D341Med (cell line): ENCODE results near the gene FOLR3.
A peak's percentile ranks its signal among the peaks of the same experiment; 100 is the strongest.
"Not testable (repeated sequence)": the region's sequence is repeated elsewhere in the genome, so short reads cannot be mapped to it uniquely, and the experiment has no call there.

Source experiments
- DNase-seq: peaks from one replicate; pipeline ENCODE4 v3.0.0; 2012; ENCODE audit warnings: low spot score

FOLR3 gene

DNA sequence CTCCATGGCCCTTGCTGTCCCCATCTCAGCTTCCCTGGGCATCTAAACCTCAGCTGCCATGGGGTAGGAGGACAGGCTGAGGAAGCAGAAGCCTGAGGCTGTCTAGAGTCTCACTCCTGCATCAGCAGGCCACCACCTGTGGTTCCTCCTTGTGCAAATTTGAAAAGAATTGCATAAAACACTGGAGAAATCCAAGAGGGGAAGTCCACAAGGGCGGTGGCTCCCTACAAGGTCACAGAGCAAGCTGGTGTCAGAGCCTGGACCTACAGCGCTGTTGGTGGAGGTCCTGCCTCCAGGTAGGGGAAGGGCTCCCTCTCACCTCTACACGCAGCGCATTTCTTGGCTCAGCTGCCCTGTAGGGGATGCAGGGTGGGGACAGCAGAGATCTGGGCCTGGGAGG, at the start of gene FOLR3:
Gene FOLR3, plus strand, starts transcription at position 253 of the 400 bp plus-strand sequence. CDS start 228 bp downstream, outside the sequence.
- not testable (repeated sequence) for DNase-seq

DNA sequence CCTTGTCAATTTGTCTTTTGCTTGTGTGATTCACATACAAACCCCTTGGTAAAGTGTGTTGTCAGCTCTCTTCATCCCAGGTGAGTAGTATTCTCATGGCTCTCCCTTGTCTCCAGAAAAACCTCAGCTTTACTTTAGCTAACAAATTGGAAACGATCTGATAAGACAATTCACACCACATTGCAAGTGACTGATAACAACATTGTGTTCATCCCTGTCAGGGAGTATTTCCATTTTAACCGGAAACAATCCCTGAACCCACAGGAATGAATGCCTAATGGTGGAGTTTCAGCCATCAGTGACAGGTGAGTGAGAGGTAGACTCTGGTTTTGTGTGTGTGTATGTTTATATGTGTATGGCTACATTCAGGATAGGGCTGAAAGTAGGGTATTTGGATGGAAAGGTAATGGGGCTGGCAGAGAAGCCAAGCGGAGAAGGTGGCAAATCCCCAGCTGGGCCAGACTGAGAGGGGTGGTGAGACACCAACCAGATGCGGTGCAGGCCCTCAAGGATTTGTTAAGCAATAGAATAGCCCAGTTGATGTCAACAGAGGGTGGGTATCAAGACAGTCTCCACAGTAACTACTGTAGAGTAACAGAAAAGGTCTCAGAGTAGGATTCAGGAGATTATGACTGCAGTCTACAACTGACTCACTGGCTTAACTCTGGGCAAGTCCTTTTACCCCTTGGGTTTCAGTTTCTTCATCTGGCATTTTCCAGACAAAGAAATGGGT, 47.3 kb upstream of the FOLR3 start:
- peak; percentile 36 for DNase-seq

DNA sequence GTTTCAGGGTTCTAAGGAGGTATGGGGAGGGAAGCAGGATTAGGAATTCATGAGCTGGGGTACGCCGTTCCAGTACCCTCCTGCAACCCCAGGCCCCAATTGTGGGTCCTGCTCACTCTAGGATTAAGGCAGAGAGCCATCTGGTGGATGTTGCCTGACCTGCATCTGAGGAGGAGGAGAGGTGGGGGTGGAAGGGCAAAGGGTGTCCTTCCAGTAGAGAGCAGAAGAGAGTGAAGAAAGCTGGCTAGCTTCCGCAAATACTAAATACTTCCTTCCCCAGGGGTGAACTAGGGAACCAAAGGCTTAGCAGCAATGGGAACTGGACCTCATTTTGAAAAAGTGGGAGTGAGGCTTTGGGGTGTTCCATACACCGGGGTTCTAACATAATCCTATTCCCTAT, 44.2 kb upstream of the FOLR3 start:
- DNase-seq = peak; percentile 79

DNA sequence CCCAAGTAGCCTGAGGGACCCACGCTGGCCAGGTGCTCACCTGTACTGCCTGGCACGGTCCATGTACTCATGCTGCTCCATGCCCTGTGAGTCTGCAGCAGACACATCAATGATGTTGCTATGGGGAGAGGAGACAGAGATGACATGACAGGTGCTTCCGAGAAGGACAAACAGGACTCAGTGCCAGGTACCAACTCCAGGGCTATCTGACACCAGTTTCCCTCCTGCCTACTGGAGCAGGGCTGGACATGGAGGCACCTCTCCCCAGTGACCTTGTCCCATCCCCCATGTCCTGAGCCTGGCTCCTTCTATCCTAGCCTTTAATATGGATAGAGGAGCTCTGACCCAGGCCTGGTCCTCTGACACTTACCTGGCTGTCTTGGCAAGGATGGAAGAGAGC, 36.8 kb upstream of the FOLR3 start:
- DNase-seq = no peak

DNA sequence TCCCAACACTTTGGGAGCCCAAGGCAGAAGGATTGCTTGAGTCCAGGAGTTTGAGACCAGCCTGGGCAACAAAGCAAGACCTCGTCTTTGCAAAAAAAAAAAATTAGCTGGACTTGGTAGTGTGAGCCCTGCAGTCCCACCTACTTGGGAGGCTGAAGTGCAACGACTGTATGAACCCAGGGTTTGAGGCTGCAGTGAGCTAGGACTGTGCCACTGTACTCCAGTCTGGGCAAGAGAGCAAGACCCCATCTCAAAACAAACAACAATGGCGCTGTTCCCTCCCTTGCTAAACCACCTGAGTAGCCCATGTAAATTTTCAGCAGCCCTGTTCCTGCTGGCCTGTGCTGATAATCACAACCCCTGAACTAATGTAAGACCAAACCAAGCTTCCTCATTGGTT, 35.5 kb upstream of the FOLR3 start:
- no peak for DNase-seq

DNA sequence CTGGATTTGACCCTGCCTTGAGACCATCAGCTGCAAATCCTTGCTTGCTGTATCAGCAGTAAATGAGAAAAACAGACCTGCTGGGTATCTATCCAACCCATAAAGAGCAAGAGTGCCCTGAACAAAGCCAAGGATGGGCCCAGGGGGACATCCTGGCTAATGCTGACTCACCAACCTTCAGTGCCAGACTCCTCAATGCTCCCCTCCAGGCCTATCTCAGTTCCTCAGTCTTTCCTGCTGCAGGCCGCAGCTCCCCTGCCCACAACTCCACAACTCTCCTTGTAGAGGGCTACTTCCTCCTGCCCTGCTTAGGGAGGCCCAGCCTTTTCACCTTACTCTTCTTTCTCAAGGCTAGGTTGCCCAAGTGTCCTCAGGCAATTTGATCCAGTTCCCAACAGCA, 35.1 kb upstream of the FOLR3 start:
- no peak for DNase-seq

DNA sequence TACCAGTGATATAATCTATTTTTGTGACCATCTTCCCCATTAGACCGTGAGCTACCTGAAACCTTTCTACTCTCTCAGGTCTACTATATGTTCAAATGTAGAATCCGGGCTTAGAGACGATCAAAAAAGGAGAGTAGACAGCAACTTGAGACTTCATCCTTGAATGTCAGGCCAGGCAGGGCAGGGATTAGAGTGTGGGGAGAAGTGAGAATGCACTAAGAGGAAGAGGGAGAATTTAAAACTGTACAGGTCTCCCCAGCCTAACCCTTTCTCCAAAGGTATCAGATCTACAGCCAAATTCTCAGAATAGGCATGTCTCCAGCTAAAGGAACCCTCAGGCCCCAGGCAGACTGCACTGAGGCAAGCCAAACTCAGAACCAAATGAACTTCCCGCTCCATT, 33.4 kb upstream of the FOLR3 start:
- DNase-seq = no peak

DNA sequence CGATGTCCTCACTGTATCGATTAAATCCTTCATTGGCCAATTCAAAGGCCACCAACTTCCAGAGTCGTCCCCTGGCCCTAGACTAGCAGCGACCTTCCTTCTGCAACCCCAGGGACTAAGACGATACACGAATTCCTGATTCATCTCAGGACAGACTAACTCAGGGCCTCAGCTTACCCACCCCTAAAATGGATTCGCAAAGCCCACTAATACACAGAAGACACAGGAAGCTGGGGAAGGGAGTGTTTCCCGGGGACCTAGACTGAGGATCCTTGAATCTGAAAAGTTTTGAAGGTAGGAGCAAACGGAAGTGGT, 32.9 kb upstream of the FOLR3 start:
- DNase-seq = peak; percentile 35

DNA sequence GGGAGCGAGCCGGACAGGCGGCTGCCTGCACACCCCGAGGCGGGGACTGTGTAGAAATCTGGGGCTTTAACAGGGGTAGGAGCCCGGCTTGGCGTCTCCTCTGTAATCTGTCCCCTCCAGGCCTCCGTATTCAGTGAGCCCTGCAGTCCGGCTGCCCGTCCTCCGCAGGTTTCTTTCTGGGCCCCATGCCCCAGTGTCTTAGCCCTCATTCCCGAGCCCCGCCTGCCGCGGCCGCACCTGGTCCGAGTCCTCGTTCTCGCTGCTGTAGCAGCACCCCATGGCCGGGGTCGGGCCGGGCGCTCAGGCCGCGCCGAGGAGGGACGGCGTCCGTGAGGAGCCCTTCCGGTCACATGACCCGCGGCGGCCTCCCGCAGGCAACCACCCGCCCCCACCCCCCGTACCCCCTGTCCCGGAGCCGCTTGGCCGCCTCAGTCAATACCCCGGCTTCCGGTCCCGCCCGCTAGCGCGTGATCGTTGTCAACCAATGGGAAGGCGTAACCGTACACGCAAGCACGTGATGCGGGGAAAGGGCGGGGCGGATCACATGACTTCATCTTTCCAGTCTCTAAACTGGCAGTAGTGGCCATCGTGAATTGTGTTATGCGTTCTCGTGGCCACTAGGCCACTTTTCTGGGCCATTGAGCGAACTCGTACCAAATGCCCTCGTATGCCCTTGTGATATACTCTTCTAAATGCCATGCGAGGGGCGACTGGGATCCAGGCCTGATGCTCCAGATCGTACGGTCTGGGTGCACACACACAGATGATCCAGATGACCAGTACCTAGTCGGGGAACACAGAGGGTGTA, 32.4 kb upstream of the FOLR3 start, which contains the start of gene LAMTOR1:
Gene LAMTOR1, minus strand, starts transcription at position 352 of the 808 bp plus-strand sequence. Its CDS starts 73 bp downstream, at position 279.
- peak; percentile 97 for DNase-seq

DNA sequence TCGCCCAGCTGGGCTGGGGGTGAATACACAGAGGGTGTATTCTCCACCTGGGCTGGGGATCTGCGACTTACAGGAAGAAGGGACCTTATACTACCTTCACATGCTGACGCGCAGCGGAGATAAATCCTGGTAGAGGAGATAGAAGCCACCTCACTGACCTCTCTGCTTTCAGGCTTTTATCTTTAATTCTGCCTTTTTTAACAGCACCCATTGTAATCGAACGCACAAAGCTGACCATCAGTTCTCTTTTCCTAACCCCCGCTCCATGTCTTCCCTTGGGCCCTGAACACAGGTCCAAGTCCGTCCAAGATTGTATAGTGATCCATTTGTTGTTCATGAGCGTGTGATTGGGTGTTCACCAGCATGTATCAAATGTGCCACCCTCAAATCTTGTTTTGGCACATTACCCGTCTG, 31.8 kb upstream of the FOLR3 start:
- DNase-seq = no peak

DNA sequence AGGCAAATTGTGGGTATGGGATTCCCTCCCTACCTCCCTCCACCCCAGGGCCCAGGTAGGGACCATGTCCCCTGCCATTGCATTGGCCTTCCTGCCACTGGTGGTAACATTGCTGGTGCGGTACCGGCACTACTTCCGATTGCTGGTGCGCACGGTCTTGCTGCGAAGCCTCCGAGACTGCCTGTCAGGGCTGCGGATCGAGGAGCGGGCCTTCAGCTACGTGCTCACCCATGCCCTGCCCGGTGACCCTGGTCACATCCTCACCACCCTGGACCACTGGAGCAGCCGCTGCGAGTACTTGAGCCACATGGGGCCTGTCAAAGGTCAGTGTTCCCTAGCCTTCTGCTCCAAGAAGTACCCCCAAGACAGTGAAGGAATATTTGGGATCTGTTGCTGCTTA, 29.6 kb upstream of the FOLR3 start, which contains the start of gene TOMT:
Gene TOMT, plus strand, starts transcription at position 37 of the 400 bp plus-strand sequence. Its CDS starts 28 bp downstream, at position 65.
- DNase-seq = no peak

DNA sequence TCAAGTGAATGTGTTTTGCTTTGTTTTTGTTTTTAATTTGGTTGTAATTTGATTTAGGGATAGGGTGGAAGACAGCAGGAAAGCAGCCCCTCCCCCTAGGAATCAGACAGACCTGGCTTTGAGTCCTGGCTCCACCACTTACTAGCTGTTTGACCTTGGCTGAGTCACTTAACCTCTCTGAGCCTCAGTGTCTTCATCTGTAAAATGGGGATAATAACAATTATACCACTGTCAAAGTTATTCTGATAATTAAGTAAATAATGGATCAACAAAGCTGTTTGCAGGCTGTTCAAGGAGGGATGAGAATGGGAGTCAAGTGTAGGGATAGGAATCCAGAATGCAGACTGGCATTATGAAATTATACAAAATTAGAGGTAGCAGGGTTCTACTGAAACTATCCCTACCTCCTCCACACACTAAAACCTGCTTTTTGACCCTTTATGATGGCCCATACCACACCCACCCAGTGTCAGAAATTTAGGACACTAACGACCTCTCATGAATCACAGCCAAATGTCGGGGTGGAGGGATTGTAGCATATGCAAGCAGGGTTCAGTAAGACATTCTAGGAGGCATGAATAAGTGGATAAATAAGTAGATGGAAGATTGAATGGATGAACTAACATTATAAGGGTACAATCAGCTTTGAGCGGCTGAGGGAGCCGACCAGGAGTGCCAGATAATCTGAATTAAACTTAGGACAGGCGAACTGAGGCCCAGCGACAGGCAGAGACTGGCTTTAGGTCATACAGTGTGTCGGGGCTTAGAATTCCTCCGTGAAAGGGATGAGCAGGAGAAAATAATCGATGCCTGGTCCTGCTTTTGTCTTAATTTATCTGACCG, 24.0 kb upstream of the FOLR3 start:
- no peak for DNase-seq

DNA sequence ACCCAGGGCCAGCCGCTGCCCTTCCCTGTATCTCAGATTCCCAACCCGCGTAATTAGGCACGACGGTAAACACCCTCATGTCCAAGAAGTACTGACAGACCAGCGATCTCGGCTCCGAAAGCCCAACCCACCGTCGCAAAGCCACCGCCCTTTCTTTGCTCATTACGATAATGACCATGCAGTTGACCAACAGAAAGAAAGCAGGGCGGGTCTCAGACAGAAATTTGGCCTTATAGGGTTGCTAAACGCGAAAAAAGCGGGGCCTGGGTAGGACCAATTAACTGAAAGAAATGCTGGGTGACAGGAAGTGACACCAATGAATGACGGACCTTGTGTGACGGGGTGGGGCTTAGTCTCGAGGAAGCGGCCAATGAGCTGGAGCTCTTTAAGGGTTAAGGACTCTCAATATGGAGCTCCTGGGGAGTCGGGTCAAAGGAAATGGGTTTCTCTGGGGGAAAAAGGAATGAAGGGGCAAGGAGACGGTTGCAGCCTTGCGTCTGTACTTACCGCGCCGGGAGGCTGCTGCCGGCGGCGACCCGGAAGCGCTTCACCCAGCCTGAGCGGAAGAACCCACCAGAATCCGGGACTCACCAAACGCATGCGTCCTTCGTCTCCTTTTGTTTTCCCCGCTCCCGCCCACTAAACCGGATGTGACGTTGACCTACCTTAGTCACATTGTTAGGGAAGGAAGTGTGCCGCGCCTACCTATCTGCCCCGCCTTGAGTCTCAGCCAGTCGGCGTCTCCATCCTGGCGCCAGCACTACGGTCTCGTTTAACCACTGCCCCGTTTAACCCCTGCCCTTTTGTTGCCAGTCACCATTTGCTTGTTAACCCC, 23.2 kb upstream of the FOLR3 start, which contains the start of gene ANAPC15:
Gene ANAPC15, minus strand, starts transcription at position 553 of the 835 bp plus-strand sequence. CDS start 1,419 bp downstream, outside the sequence.
- DNase-seq = peak; percentile 91

DNA sequence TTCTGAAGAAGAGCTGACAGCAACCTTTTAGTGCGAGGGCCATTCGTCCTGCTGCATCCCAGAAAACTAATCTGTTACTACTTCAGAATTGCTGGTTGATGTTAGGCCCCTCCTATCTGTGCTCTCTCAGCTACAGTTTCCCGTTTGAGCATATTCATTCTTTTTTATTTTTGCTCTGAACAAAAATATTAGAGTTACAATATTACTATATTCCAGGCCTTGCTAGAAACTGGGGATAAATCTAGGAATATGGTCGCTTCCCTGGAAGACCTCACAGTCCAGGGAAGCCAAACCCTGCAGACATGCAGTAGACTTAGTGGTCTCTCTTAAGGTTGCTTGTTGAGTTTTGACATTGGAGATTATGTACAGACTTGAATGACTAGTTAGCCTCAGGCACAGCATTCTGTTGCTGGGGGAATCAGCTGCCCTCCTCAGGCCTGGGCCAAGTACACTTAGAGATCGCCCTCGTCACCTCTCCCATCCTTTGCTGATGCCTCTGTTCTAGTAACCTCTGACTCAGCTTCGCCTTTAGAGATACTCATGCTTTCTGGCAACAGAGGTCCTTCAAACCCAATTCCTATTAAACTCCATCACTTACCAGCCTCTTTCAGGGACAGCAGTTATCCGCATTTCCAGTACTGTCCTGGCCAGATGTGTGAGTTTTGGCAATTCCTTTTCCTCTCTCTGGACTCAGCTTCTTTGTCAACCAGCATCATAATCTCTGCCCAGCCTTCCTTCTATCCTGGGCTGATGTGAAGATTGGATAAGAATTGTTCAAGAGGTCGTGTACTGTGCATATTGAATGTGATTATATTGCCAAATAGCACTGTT, 22.3 kb upstream of the FOLR3 start:
- no peak for DNase-seq

DNA sequence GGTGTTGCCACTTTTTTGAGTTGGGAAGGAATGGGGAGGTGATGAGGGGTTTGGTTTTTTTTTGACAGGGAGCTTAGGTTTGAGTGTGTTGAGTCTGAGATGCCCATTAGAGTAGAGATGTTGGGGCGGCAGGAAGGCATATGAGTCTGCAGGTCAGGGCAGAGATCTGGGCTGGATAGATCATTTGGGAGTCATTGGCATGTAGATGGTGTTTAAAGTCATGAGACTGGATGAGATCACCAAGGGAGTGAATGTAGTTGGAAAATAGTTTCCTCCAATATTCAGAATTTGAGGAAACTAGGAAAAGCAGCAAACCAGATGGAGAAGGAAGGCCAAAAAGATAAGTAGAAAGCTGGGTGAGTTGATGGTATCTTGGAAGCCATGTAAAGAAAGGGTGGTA, 21.0 kb upstream of the FOLR3 start:
- no peak for DNase-seq

DNA sequence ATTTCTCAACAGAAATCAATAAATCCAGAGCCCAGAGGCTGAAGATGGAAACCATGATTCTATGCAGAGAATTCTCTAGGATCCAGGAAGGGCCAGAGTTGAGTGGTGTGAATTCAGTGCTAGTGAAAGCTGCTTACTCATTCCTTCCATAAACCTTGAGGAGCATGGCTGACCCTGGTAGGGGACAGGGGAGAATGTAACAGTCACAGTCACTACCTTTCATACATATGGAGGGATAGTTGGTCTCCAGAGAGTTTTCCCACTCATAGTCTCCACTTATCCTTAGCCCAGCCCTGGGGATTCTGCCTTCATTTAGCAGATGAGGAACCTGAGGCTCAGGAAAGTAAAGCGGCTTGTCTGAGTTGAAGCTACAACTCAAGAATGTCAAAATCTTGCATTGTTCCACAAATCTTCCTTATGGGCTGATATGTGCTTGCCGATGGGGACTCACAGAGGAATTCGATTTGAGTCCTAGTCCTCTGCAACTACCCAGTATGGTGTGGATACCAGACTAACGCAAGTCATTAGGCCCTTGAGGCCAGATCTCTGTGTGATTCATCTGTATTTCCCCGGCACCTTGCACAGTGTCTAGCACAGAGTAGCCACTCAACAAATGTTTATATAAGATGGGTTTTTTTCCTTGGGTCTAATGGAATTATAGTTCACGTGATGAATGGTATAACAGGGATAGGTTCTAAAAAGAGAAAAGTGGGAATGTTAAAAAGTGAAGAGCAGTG, 19.3 kb upstream of the FOLR3 start:
- no peak for DNase-seq

DNA sequence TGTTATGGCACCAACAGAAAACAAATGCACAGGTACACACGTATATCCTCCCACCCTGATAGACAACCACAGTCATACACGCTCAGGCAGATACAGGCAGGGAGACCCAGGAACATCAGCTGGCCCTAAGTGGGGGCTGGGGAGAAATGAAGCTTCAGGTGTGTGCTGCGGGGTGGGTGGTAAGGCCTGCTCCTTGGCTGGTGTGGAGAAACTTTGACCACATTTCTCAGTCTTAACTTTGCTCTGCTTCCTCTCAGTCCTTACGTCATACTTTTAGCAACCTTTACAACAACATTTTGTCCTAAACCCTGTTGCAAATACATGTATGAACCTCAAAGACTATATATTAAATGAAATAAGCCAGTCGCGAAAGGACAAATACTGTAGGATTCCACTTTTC, 16.3 kb upstream of the FOLR3 start:
- DNase-seq = no peak

DNA sequence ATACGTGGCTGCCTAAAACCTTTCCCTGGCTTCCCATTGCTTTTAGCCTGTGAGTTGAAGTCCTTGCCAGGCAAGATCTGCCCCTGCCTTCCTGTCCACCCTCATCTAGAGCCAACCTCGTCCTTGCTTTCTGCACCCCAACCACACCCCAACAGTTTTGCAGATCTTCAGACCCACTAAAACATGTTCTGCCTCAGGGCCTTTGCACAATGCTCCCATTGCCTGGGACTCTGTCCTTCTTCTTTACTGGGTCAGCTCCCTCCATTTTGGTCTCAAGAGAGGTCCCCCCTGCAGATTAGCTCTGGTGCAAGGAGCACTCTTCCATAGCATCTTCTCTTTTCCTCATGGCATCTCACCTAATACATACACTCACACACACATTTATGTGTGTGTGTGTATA, 14.6 kb upstream of the FOLR3 start:
- no peak for DNase-seq

DNA sequence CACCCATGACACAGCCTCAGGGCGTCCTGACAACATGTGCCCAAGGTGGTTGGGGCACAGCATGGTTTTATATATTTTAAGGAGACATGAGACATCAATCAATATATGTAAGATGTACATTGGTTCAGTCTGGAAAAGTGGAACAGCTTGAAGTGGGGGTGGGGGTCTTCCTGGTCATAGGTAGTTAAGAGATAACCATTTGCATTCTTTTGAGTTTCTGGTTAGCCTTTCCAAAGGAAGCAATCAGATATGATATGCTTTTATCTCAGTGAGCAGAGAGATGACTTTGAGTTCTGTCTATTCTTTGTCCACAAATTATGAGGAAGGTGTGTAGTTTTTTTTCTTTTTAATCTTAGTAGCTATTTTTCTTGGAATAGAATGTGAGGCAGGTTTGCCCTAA, 12.9 kb upstream of the FOLR3 start:
- no peak for DNase-seq
